Measurements from ENCODE around the gene DIPK1B. TPM values are rescaled to one million over a fixed set of nuclear protein-coding genes. Genes with fewer than 3 reads are reported as not detected.

The DIPK1B gene
- total and polyA plus RNA-seq, 2 experiments from 2014 or later: 18.7 to 60.0 TPM

DNA sequence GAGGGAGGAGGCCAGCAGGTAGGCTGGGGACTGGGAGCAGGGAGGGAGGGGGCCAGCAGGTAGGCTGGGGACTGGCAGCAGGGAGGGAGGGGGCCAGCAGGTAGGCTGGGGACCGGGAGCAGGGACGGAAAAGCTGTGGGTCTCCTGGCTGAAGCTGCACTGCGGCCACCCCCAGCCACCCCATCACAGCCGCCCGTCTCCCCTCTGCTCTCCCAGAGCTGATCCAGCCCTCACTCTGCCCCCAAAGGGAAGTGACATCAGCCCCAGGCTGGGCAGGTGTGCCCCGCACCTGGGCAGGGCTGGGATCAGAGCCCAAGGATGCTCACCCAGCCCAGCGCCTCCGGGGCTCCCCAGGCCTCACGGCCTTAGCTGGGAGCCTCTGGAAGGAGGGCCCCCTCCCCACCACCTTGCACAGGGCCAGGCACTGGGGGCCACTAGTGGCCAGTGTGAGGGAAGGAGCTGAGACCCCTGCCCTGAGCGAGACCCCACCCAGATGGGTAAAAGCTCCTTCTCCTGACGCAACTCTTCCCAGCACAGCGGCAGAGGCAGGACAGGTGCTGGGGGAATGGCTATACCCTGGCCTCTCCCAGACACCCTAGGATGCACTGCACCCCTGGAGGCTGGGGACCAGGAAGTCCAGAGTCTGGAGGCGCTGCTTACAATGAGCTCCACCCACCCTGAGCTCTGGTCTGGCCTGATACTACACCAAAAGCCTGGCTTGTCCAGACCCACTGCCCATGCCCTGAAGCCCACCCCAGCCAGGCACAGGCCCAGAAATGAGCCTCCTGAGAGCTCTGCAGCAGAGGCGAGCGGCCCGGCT is 36.7 kb upstream of the DIPK1B start (continued):
- TF ChIP-seq CTCF (conservative IDR thresholded peaks at IDR 0.05; ENCODE audit: low read depth in 2 of 2): no peak
- TF ChIP-seq, protein P1, sequence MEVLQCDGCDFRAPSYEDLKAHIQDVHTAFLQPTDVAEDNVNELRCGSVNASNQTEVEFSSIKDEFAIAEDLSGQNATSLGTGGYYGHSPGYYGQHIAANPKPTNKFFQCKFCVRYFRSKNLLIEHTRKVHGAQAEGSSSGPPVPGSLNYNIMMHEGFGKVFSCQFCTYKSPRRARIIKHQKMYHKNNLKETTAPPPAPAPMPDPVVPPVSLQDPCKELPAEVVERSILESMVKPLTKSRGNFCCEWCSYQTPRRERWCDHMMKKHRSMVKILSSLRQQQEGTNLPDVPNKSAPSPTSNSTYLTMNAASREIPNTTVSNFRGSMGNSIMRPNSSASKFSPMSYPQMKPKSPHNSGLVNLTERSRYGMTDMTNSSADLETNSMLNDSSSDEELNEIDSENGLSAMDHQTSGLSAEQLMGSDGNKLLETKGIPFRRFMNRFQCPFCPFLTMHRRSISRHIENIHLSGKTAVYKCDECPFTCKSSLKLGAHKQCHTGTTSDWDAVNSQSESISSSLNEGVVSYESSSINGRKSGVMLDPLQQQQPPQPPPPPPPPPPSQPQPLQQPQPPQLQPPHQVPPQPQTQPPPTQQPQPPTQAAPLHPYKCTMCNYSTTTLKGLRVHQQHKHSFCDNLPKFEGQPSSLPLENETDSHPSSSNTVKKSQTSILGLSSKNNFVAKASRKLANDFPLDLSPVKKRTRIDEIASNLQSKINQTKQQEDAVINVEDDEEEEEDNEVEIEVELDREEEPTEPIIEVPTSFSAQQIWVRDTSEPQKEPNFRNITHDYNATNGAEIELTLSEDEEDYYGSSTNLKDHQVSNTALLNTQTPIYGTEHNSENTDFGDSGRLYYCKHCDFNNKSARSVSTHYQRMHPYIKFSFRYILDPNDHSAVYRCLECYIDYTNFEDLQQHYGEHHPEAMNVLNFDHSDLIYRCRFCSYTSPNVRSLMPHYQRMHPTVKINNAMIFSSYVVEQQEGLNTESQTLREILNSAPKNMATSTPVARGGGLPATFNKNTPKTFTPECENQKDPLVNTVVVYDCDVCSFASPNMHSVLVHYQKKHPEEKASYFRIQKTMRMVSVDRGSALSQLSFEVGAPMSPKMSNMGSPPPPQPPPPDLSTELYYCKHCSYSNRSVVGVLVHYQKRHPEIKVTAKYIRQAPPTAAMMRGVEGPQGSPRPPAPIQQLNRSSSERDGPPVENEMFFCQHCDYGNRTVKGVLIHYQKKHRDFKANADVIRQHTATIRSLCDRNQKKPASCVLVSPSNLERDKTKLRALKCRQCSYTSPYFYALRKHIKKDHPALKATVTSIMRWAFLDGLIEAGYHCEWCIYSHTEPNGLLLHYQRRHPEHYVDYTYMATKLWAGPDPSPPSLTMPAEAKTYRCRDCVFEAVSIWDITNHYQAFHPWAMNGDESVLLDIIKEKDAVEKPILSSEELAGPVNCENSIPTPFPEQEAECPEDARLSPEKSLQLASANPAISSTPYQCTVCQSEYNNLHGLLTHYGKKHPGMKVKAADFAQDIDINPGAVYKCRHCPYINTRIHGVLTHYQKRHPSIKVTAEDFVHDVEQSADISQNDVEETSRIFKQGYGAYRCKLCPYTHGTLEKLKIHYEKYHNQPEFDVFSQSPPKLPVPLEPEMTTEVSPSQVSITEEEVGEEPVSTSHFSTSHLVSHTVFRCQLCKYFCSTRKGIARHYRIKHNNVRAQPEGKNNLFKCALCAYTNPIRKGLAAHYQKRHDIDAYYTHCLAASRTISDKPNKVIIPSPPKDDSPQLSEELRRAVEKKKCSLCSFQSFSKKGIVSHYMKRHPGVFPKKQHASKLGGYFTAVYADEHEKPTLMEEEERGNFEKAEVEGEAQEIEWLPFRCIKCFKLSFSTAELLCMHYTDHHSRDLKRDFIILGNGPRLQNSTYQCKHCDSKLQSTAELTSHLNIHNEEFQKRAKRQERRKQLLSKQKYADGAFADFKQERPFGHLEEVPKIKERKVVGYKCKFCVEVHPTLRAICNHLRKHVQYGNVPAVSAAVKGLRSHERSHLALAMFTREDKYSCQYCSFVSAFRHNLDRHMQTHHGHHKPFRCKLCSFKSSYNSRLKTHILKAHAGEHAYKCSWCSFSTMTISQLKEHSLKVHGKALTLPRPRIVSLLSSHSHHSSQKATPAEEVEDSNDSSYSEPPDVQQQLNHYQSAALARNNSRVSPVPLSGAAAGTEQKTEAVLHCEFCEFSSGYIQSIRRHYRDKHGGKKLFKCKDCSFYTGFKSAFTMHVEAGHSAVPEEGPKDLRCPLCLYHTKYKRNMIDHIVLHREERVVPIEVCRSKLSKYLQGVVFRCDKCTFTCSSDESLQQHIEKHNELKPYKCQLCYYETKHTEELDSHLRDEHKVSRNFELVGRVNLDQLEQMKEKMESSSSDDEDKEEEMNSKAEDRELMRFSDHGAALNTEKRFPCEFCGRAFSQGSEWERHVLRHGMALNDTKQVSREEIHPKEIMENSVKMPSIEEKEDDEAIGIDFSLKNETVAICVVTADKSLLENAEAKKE (CRISPR knock-in tag; IDR thresholded peaks at IDR 0.05): no peak
- no peak for TF ChIP-seq JUNB (IDR thresholded peaks at IDR 0.05; ENCODE audit: unreplicated experiment)

DNA sequence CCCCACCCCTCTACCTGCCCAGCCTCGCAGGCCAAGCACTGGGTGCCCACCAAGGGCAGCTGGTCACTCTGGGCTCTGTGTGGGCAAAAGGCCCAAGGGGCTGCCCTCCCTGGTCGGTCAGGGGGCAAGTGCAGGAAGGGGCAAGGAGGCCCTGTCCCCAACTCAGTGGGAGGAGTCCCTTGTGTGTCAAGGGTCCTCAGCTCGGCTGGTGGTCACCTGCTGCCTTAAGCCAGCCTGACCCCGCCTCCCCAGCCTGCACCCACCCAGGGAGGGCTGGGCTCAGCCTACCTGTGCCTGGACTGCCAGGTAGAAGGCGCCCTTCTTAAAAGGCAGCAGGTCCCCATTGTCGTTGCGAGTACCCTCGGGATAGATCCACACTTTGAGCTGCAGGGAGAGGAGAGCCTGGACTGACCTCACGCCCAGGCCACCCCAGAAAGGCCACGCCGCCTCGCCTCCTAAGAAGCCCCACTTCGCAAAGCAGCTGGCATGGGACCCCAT is 36.0 kb upstream of the DIPK1B start:
- Mint-ChIP-seq H3K36me3 (ENCODE audit: low read depth) (no peaks in the 10 kb centered on the region), H3K27ac (no peak overlapping the region), H3K4me3 (no peak overlapping the region), H3K4me1 (peaks cover 5% of the 10 kb centered on the region; the same call in 1 of the 3 replicates), H3K27me3 (ENCODE audit: insufficient read depth, low read depth, poor library complexity) (peaks cover 9% of the 10 kb centered on the region), H3K9me3 (no peaks in the 10 kb centered on the region)
- Histone ChIP-seq H3K27ac (ENCODE audit: low read depth) (no peak overlapping the region), H3K27me3 (ENCODE audit: insufficient read depth) (no peaks in the 10 kb centered on the region), H3K79me2 (replicated peaks; ENCODE audit: insufficient read depth) (no peaks in the 10 kb centered on the region), H3K4me2 (no peak overlapping the region), H3K36me3 (ENCODE audit: insufficient read depth) (no peaks in the 10 kb centered on the region), H3K4me3 (no peak overlapping the region), H3F3A (replicated peaks; ENCODE audit: low read depth) (no peaks in the 10 kb centered on the region), H3K9me2 (ENCODE audit: insufficient read depth) (no peaks in the 10 kb centered on the region), H2AFZ (no peak overlapping the region), H4K20me1 (replicated peaks; ENCODE audit: insufficient read depth) (no peaks in the 10 kb centered on the region), H3K4me1 (ENCODE audit: insufficient read depth) (no peaks in the 10 kb centered on the region)
- DNase-seq (ENCODE audit: low spot score) (no peak), ATAC-seq (no peak)
- TF ChIP-seq ZNF114 (CRISPR knock-in tag; IDR thresholded peaks at IDR 0.05) (no peak), ETS1 (IDR thresholded peaks at IDR 0.05) (no peak)

Measured in GM23338 (cell line).